ENCODE measurements around the gene RHBDL3. TPM values are rescaled to one million over a fixed set of nuclear protein-coding genes. Genes with fewer than 3 reads are reported as not detected.
A peak's percentile ranks its signal among the peaks of the same experiment; 100 is the strongest.

The RHBDL3 gene
- total RNA-seq, 4 donors from 2014 or later = 0.27 to 0.64 TPM; not detected in 2

- Histone ChIP-seq H3K9me3 (no peaks in the 10 kb centered on the region), H3K27me3 (no peaks in the 10 kb centered on the region), H3K4me3 (no peak overlapping the region), H3K36me3 (peaks cover 0 to 16% (median 0%) of the 10 kb centered on the region in 4 donors), H3K27ac (no peak overlapping the region), H3K4me1 (no peaks in the 10 kb centered on the region)
- intact Hi-C loops (cut with DNase I; ENCODE audit: low total_unique reads) = no loop called here
- no peak for DNase-seq
- TF ChIP-seq, protein P1, sequence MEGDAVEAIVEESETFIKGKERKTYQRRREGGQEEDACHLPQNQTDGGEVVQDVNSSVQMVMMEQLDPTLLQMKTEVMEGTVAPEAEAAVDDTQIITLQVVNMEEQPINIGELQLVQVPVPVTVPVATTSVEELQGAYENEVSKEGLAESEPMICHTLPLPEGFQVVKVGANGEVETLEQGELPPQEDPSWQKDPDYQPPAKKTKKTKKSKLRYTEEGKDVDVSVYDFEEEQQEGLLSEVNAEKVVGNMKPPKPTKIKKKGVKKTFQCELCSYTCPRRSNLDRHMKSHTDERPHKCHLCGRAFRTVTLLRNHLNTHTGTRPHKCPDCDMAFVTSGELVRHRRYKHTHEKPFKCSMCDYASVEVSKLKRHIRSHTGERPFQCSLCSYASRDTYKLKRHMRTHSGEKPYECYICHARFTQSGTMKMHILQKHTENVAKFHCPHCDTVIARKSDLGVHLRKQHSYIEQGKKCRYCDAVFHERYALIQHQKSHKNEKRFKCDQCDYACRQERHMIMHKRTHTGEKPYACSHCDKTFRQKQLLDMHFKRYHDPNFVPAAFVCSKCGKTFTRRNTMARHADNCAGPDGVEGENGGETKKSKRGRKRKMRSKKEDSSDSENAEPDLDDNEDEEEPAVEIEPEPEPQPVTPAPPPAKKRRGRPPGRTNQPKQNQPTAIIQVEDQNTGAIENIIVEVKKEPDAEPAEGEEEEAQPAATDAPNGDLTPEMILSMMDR (IDR thresholded peaks at IDR 0.05) = no peak
- TF ChIP-seq POLR2A (IDR thresholded peaks at IDR 0.05) (no peak), EP300 (IDR thresholded peaks at IDR 0.05; ENCODE audit: low read depth) (no peak)
- WGBS, 2 donors (ENCODE audit: low coverage in 1 of 2) = 94 to 100% methylated on average over 2 of the region's 2 CpGs
- in situ Hi-C loops (cut with MboI; ENCODE audit: low pct_ligation_motif_present in 1 of 4, low pct_unique_long_range_greater_than_20kb in 1 of 4, low sequenced_read_pairs in 3 of 4) = no loop called here
These were observed 67.6 kb downstream of the RHBDL3 start for GRCh38 chr17:32333187-32333586.

- H3K36me3 ChIP-seq = peaks cover 0 to 16% (median 0%) of the 10 kb centered on the region in 4 donors
- no peaks in the 10 kb centered on the region for H3K27me3 ChIP-seq
- H3K27ac ChIP-seq = no peak overlapping the region
- no peak overlapping the region for H3K4me3 ChIP-seq
- H3K9me3 ChIP-seq = no peaks in the 10 kb centered on the region
- no peak for TF ChIP-seq POLR2A (IDR thresholded peaks at IDR 0.05)
- no peak for TF ChIP-seq POLR2AphosphoS5 (IDR thresholded peaks at IDR 0.05)
- TF ChIP-seq, protein P1 (IDR thresholded peaks at IDR 0.05) = no peak
- TF ChIP-seq EP300 (IDR thresholded peaks at IDR 0.05; ENCODE audit: low read depth) = no peak
- no peak for DNase-seq
- in situ Hi-C loops (cut with MboI; ENCODE audit: low pct_ligation_motif_present in 1 of 4, low pct_unique_long_range_greater_than_20kb in 1 of 4, low sequenced_read_pairs in 3 of 4) (no loop called here), intact Hi-C loops (cut with DNase I; ENCODE audit: low total_unique reads) (no loop called here)
- no peaks in the 10 kb centered on the region for H3K4me1 ChIP-seq
These were observed 69.4 kb downstream of the RHBDL3 start for GRCh38 chr17:32335046-32335445.

GRCh38 chr17:32335687-32336086, 70.1 kb downstream of the RHBDL3 start:
- no peak for DNase-seq
- Histone ChIP-seq H3K36me3 (peaks cover 0 to 16% (median 0%) of the 10 kb centered on the region in 4 donors), H3K9me3 (no peaks in the 10 kb centered on the region), H3K4me1 (peaks cover 0 to under 1% (median 0%) of the 10 kb centered on the region in 4 donors), H3K4me3 (no peak overlapping the region), H3K27me3 (no peaks in the 10 kb centered on the region), H3K27ac (no peak overlapping the region)
- WGBS, 2 donors (ENCODE audit: low coverage in 1 of 2) = 85 to 93% methylated on average over 2 to 4 of the region's 4 CpGs
- in situ Hi-C loops (cut with MboI; ENCODE audit: low pct_ligation_motif_present in 1 of 4, low pct_unique_long_range_greater_than_20kb in 1 of 4, low sequenced_read_pairs in 3 of 4) (no loop called here), intact Hi-C loops (cut with DNase I; ENCODE audit: low total_unique reads) (no loop called here)
- TF ChIP-seq POLR2AphosphoS5 (IDR thresholded peaks at IDR 0.05) (no peak), POLR2A (IDR thresholded peaks at IDR 0.05) (no peak)

GRCh38 chr17:32341141-32341856, 75.7 kb downstream of the RHBDL3 start:
- Histone ChIP-seq H3K4me1 (peaks cover 4 to 17% (median 11%) of the 10 kb centered on the region in 4 donors), H3K9me3 (no peaks in the 10 kb centered on the region), H3K27me3 (no peaks in the 10 kb centered on the region), H3K4me3 (peak overlapping the region; percentile 18 to 81 (median 64)), H3K36me3 (no peaks in the 10 kb centered on the region), H3K27ac (peak overlapping the region; percentile 87 to 89 (median 88))
- intact Hi-C loops (cut with DNase I; ENCODE audit: low total_unique reads) = no loop called here
- in situ Hi-C loops (cut with MboI; ENCODE audit: low pct_ligation_motif_present in 1 of 4, low pct_unique_long_range_greater_than_20kb in 1 of 4, low sequenced_read_pairs in 3 of 4) = no loop called here
- TF ChIP-seq, protein P1 (IDR thresholded peaks at IDR 0.05) = peak in 2 of 5 experiments; percentile 20 to 22
- TF ChIP-seq POLR2A (IDR thresholded peaks at IDR 0.05) = no peak
- no peak for DNase-seq
- whole genome bisulfite sequencing, 2 donors (ENCODE audit: low coverage in 1 of 2) = 2 to 5% methylated on average over 4 to 13 of the region's 13 CpGs
